Subcutaneous abdominal adipose tissue (tissue), 5 donors: ENCODE data around the gene KIFC1.
A peak's percentile ranks its signal among the peaks of the same experiment; 100 is the strongest.
"Not testable (repeated sequence)": the region's sequence is repeated elsewhere in the genome, so short reads cannot be mapped to it uniquely, and the experiment has no call there.

Source experiments
- H3K27ac ChIP-seq: one replicate; pipeline ENCODE4 v1.7.0; 2013; ENCODE audit warnings: low read depth, mild to moderate bottlenecking, inconsistent platforms, low read length, moderate library complexity
- H3K27me3 ChIP-seq, 5 donors: one replicate each; pipeline ENCODE4 v1.7.0; 2013; ENCODE audit warnings: low read length in 5 of 5, inconsistent platforms in 1 of 5; ENCODE audit not compliant: control insufficient read depth in 5 of 5, insufficient read depth in 4 of 5
- H3K36me3 ChIP-seq, 5 donors: one replicate each; pipeline ENCODE4 v1.7.0; 2013; ENCODE audit warnings: low read length in 5 of 5; ENCODE audit not compliant: control insufficient read depth in 5 of 5, insufficient read depth in 5 of 5
- H3K4me1 ChIP-seq, 5 donors: one replicate each; pipeline ENCODE4 v1.7.0; 2013; ENCODE audit warnings: low read length in 5 of 5, mild to moderate bottlenecking in 3 of 5, moderate library complexity in 1 of 5; ENCODE audit not compliant: control insufficient read depth in 5 of 5, insufficient read depth in 5 of 5
- H3K4me3 ChIP-seq, 5 donors: one replicate each; pipeline ENCODE4 v1.7.0; 2013; ENCODE audit warnings: low read length in 5 of 5, low read depth in 1 of 5
- H3K9ac ChIP-seq, 5 donors: one replicate each; pipeline ENCODE4 v1.7.0; 2013; ENCODE audit warnings: low read length in 5 of 5, mild to moderate bottlenecking in 4 of 5, moderate library complexity in 3 of 5
- H3K9me3 ChIP-seq, 5 donors: one replicate each; pipeline ENCODE4 v1.7.0; 2013; ENCODE audit warnings: low read length in 5 of 5; ENCODE audit not compliant: control insufficient read depth in 5 of 5
- donor health status: healthy.
- donor health status: healthy.
- donor health status: healthy.
- donor health status: healthy.
- donor health status: healthy.

The KIFC1 gene, protein sequence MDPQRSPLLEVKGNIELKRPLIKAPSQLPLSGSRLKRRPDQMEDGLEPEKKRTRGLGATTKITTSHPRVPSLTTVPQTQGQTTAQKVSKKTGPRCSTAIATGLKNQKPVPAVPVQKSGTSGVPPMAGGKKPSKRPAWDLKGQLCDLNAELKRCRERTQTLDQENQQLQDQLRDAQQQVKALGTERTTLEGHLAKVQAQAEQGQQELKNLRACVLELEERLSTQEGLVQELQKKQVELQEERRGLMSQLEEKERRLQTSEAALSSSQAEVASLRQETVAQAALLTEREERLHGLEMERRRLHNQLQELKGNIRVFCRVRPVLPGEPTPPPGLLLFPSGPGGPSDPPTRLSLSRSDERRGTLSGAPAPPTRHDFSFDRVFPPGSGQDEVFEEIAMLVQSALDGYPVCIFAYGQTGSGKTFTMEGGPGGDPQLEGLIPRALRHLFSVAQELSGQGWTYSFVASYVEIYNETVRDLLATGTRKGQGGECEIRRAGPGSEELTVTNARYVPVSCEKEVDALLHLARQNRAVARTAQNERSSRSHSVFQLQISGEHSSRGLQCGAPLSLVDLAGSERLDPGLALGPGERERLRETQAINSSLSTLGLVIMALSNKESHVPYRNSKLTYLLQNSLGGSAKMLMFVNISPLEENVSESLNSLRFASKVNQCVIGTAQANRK

DNA sequence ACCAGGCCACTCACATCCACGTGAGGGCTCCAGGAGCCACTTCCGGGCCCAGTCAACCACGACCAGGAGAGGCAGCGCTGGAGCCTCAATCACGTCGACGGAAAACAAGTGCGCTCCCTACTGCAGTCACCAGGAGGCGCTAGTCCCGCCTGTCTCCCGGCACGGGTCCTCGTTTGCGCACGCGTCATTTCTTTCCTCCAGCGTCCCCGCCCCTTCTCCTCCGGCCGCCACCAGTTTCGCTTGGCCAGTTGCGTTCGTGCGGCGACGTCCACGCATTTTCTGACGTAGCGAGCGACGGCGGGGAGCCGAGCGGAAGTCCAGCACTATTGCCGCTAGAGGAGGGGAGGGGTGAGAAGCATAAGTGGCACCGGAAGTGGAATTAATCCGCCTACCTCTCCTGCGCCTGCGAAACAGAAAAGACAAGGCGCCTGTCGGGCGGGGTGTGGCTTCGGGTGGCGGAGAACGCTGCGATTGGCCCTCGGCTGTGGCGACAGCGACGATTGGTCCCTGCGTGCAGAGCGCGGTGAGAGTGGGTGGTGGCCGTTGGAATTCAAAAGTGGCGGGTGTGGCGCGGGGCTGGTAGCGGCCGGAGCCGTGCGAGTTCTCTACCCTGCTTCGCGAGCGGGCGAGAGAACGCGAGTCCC lies at the start of gene KIFC1:
KIFC1 (plus strand) TSS at position 546 of the 644 bp plus-strand sequence. CDS start 163 bp downstream, outside the sequence.
- H3K9ac ChIP-seq, result peak within 1 kb of the TSS; percentile 13 to 71 (median 39)
- no peaks in the 10 kb centered on the region for H3K36me3 ChIP-seq
- H3K9me3 ChIP-seq, result no peaks in the 10 kb centered on the region
- peak within 1 kb of the TSS; percentile 15 to 73 (median 59) for H3K4me3 ChIP-seq
- peak within 1 kb of the TSS; percentile 82 for H3K27ac ChIP-seq
- H3K4me1 ChIP-seq, result peaks cover 2 to 15% (median 11%) of the 10 kb centered on the region in 5 donors
- H3K27me3 ChIP-seq, result no peaks in the 10 kb centered on the region

DNA sequence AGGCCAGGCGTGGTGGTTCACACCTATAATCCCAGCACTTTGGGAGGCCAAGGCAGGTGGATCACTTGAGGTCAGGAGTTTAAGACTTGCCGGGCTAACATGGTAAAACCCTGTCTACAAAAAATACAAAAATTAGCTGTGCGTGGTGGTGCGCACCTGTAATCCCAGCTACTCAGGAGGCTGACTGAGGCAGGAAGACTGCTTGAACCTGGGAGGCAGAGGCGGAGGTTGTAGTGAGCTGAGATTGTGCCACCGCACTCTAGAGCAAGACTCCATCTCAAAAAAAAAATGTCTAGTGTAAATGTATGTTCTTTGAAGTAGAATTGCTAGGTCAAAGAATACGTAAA lies 48.0 kb upstream of the KIFC1 start:
- H3K36me3 ChIP-seq, H3K9me3 ChIP-seq, H3K27me3 ChIP-seq, H3K4me3 ChIP-seq, H3K9ac ChIP-seq, H3K27ac ChIP-seq, H3K4me1 ChIP-seq: not testable (repeated sequence)

GRCh38 chr6:33343953-33344611 lies 47.5 kb upstream of the KIFC1 start:
- Histone ChIP-seq H3K4me3 (no peak overlapping the region), H3K4me1 (peaks cover 0 to 7% (median 5%) of the 10 kb centered on the region in 5 donors), H3K27me3 (no peaks in the 10 kb centered on the region), H3K27ac (no peak overlapping the region), H3K9ac (no peak overlapping the region), H3K36me3 (no peaks in the 10 kb centered on the region), H3K9me3 (no peaks in the 10 kb centered on the region)

- no peaks in the 10 kb centered on the region for H3K36me3 ChIP-seq
- H3K27me3 ChIP-seq, result no peaks in the 10 kb centered on the region
- H3K9me3 ChIP-seq, result no peaks in the 10 kb centered on the region
- peak overlapping the region in 3 of 5 donors; percentile 42 to 57 (median 42) for H3K4me3 ChIP-seq
- H3K4me1 ChIP-seq, result peaks cover 0 to 7% (median 5%) of the 10 kb centered on the region in 5 donors
- H3K27ac ChIP-seq, result no peak overlapping the region
- peak overlapping the region in 1 of 5 donors; percentile 52 for H3K9ac ChIP-seq
These were observed 46.6 kb upstream of the KIFC1 start for GRCh38 chr6:33344701-33345697.

- H3K9ac ChIP-seq, H3K27ac ChIP-seq, H3K4me3 ChIP-seq, H3K27me3 ChIP-seq, H3K4me1 ChIP-seq, H3K9me3 ChIP-seq, H3K36me3 ChIP-seq: not testable (repeated sequence)
These were observed 44.7 kb upstream of the KIFC1 start for GRCh38 chr6:33346972-33347371.

- Histone ChIP-seq H3K36me3 (no peaks in the 10 kb centered on the region), H3K4me1 (peaks cover 0 to 7% (median 5%) of the 10 kb centered on the region in 5 donors), H3K4me3 (peak overlapping the region in 1 of 5 donors; percentile 2), H3K27ac (no peak overlapping the region), H3K9me3 (no peaks in the 10 kb centered on the region), H3K27me3 (no peaks in the 10 kb centered on the region), H3K9ac (no peak overlapping the region)
These were observed 43.8 kb upstream of the KIFC1 start for GRCh38 chr6:33347816-33348215.

- not testable (repeated sequence) for H3K36me3 ChIP-seq, H3K4me3 ChIP-seq, H3K4me1 ChIP-seq, H3K9me3 ChIP-seq, H3K9ac ChIP-seq, H3K27ac ChIP-seq, H3K27me3 ChIP-seq
These were observed 35.8 kb upstream of the KIFC1 start for GRCh38 chr6:33355860-33356259.

DNA sequence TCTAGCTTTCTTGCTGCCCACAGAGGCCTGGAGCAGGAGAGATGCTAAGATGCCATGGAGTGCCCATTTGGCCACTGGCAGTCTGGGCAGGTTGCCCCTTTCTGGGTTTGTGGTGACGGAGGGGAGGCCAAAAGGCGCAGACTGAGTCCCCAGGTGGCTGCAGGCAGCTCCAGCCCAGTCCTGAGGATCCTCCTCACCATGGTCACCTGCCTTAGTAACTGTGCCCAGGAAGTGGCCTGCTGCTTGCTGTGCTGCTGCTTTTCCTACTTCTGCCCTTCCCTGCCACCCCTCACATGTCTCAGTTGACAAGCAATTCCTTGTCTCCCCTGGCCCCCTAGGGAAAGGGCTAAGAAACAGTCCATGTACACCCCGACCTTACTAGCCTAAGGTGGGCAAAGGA lies 35.3 kb upstream of the KIFC1 start:
- no peak overlapping the region for H3K4me3 ChIP-seq
- H3K9ac ChIP-seq, result no peak overlapping the region
- H3K27me3 ChIP-seq, result peaks cover 0 to 5% (median 0%) of the 10 kb centered on the region in 5 donors
- no peak overlapping the region for H3K27ac ChIP-seq
- no peaks in the 10 kb centered on the region for H3K36me3 ChIP-seq
- H3K9me3 ChIP-seq, result no peaks in the 10 kb centered on the region
- H3K4me1 ChIP-seq, result no peaks in the 10 kb centered on the region

GRCh38 chr6:33357160-33357871 lies 34.3 kb upstream of the KIFC1 start:
- H3K27ac ChIP-seq, H3K4me1 ChIP-seq, H3K9ac ChIP-seq, H3K36me3 ChIP-seq, H3K4me3 ChIP-seq, H3K9me3 ChIP-seq, H3K27me3 ChIP-seq: not testable (repeated sequence)
